Type B pancreatic cell (in vitro differentiated cells): ENCODE data around the gene USP53. TPM values are rescaled to one million over a fixed set of nuclear protein-coding genes. Genes with fewer than 3 reads are reported as not detected.

Experiments used
- DNase-seq: peaks from one replicate; pipeline ENCODE4 v3.0.0; 2021; ENCODE audit warnings: mixed read lengths; ENCODE audit not compliant: unreplicated experiment; ENCODE audit errors: extremely low spot score
- H3K27ac Mint-ChIP-seq: 2 replicates; pipeline ENCODE4 v1.8.0; 2021; ENCODE audit warnings: mild to moderate bottlenecking, mixed read lengths
- H3K27me3 Mint-ChIP-seq: 2 replicates; pipeline ENCODE4 v1.8.0; 2021; ENCODE audit warnings: mixed read lengths
- H3K36me3 Mint-ChIP-seq: 2 replicates; pipeline ENCODE4 v1.8.0; 2021; ENCODE audit warnings: mixed read lengths
- H3K4me1 Mint-ChIP-seq: one replicate; pipeline ENCODE4 v1.8.0; 2021; ENCODE audit warnings: mixed read lengths; ENCODE audit not compliant: unreplicated experiment
- H3K4me3 Mint-ChIP-seq: 2 replicates; pipeline ENCODE4 v1.8.0; 2021; ENCODE audit warnings: mild to moderate bottlenecking, mixed read lengths
- H3K9me3 Mint-ChIP-seq: 2 replicates; pipeline ENCODE4 v1.8.0; 2021; ENCODE audit warnings: mixed read lengths
- total RNA-seq: library from RNA; stranded (reverse); gene quantifications from 2 replicates; pipeline ENCODE4 v1.2.1, GENCODE V29; 2021; ENCODE audit warnings: low replicate concordance
- TF ChIP-seq, protein P1 (sequence below): fragments of 200-600 bp; sonication (generic); conservative IDR thresholded peaks from 2 replicates; pipeline ENCODE4 v1.5.0; 2021; ENCODE audit warnings: antibody characterized with exemption, mild to moderate bottlenecking

Gene USP53
- total RNA-seq, 1 donor from 2014 or later, result 16.4 TPM

DNA sequence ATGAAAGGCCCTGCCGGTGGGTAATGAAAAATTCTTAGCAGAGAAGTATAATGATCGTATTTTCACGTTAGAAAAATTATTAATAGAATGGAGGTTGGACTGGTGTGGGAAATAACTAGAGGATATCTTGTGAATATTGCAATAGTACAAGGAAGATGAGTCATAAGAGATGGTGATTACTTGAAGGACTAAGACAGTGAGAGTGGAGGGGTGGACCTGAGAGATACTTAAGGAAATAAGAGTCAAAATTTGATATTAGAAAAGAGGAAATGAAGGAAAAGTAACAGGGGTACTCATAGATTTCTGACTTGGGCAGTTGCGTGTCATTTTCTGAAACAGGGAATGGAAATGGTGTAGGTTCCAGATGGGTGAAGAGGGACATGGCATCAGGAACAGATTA lies 1.7 kb upstream of the USP53 start:
- TF ChIP-seq, protein P1, sequence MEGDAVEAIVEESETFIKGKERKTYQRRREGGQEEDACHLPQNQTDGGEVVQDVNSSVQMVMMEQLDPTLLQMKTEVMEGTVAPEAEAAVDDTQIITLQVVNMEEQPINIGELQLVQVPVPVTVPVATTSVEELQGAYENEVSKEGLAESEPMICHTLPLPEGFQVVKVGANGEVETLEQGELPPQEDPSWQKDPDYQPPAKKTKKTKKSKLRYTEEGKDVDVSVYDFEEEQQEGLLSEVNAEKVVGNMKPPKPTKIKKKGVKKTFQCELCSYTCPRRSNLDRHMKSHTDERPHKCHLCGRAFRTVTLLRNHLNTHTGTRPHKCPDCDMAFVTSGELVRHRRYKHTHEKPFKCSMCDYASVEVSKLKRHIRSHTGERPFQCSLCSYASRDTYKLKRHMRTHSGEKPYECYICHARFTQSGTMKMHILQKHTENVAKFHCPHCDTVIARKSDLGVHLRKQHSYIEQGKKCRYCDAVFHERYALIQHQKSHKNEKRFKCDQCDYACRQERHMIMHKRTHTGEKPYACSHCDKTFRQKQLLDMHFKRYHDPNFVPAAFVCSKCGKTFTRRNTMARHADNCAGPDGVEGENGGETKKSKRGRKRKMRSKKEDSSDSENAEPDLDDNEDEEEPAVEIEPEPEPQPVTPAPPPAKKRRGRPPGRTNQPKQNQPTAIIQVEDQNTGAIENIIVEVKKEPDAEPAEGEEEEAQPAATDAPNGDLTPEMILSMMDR, result no peak
- no peak for DNase-seq
- H3K27me3 Mint-ChIP-seq, result no peaks in the 10 kb centered on the region
- peak overlapping the region; percentile 96 for H3K27ac Mint-ChIP-seq
- no peaks in the 10 kb centered on the region for H3K9me3 Mint-ChIP-seq
- H3K4me1 Mint-ChIP-seq, result peaks cover 11% of the 10 kb centered on the region
- peak overlapping the region; percentile 92 for H3K4me3 Mint-ChIP-seq
- H3K36me3 Mint-ChIP-seq, result no peaks in the 10 kb centered on the region

DNA sequence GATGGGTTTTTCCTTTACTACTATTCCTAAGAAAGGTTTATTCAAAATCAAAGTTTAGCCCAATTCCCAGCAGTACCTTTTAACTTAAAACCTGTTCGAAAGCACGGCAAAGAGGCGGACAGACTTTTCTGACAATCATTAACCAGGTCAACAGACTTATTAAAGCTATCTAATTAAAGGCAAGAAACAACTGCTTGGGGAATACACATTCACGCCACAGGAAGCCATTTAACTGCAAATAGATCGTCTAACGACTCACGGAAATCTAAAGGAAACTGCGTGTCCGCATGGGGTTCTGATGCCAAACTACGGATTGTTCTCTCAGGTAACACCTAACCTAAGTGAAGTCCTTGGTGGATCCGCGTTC lies 663 bp upstream of the USP53 start:
- H3K4me3 Mint-ChIP-seq, result peak overlapping the region; percentile 92
- no peak for DNase-seq

DNA sequence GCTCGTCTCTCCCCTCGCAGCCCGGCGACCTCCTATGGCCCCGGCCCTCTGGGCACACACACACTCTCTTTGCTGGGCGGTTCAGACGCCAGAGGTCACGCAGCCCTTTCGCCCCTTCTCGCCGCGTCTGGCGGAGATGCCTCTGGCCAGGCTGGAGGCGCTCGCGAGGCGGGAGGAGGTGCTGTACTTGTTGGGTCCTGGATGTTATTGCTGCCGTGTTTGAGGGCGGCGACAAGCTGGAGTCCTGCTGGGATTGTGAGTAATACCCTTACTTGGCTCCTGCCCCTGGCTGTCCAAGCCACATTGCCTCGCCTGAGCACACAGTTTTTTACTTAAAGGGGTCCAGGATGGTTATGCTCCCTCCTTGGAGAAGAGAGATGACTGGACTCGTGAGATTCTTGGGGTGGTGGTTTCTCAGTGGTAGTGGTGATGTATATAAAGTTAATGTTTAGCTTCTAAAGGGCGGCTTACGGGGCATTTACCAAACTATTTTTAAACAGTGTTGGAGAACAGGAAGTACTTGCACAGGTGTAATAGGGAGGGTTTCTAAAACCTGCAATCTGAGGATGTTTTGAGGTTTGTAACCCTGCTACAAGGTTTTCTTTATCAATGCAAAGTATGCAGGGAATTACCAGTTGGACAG lies 572 bp downstream of the USP53 start:
- H3K4me3 Mint-ChIP-seq, result peak overlapping the region; percentile 92
- H3K27me3 Mint-ChIP-seq, result no peaks in the 10 kb centered on the region
- DNase-seq, result peak; percentile 78
- peak overlapping the region; percentile 96 for H3K27ac Mint-ChIP-seq
- TF ChIP-seq, protein P1, result peak; percentile 36
- no peaks in the 10 kb centered on the region for H3K9me3 Mint-ChIP-seq
- H3K4me1 Mint-ChIP-seq, result peaks cover 7% of the 10 kb centered on the region
- H3K36me3 Mint-ChIP-seq, result peaks cover 9% of the 10 kb centered on the region

More for the DNA sequence above, 663 bp upstream of the USP53 start:
- Mint-ChIP-seq H3K36me3 (no peaks in the 10 kb centered on the region), H3K27me3 (no peaks in the 10 kb centered on the region), H3K9me3 (no peaks in the 10 kb centered on the region), H3K4me1 (peaks cover 7% of the 10 kb centered on the region), H3K27ac (peak overlapping the region; percentile 96)
- TF ChIP-seq, protein P1, result no peak

DNA sequence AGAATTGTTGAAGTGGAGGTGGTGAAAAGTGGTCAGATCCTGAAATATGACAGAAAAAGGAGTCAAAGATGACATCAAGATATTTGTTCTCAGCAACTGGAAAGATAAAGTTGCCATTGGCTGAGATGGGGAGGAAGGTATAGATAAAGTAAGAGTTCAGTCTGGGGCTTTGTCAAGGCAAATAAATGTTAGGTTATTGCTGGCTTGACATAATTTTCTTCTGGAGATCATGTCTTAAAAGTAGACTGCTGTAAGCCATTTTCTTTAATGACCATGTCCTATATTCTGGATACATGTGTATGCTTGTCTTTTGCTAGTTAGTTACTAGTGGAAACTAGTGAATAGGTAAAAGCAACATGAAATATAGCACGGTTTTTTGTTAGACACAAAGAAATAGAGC lies 5.6 kb downstream of the USP53 start:
- Mint-ChIP-seq H3K27ac (no peak overlapping the region), H3K36me3 (peaks cover 26% of the 10 kb centered on the region), H3K9me3 (peaks cover 6% of the 10 kb centered on the region), H3K4me1 (peaks cover 3% of the 10 kb centered on the region), H3K27me3 (no peaks in the 10 kb centered on the region), H3K4me3 (no peak overlapping the region)
- TF ChIP-seq, protein P1, result no peak
- no peak for DNase-seq

DNA sequence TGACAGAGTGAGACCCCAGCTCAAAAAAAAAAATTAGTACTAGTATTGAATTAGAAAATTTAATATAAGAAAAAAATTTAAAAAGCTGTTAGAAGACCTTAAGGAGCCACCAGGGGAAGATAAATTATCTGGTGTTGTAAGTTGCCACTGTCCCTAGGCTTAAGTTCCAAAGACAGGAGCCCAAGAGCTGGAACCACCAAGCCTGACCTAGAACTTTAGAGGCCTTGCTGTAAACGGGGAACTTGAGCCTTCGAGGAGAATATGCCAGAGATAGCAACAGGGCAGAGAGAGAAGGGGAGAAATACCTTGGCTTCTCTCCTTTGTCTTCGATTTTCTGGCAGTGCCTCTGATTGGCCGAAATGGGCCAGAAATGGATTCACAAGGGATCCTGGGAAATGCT lies 8.9 kb downstream of the USP53 start:
- Mint-ChIP-seq H3K27me3 (no peaks in the 10 kb centered on the region), H3K27ac (no peak overlapping the region)
- TF ChIP-seq, protein P1, result no peak

More for the DNA sequence above, 8.9 kb downstream of the USP53 start:
- no peaks in the 10 kb centered on the region for H3K4me1 Mint-ChIP-seq
- H3K9me3 Mint-ChIP-seq, result peaks cover 12% of the 10 kb centered on the region
- H3K36me3 Mint-ChIP-seq, result peaks cover 37% of the 10 kb centered on the region
- no peak for DNase-seq
- H3K4me3 Mint-ChIP-seq, result no peak overlapping the region
